HuH-7 (cell line): ENCODE data around the gene LYPD6B.
A peak's percentile ranks its signal among the peaks of the same experiment; 100 is the strongest.

Experiments used
- DNase-seq: peaks from one replicate; pipeline ENCODE4 v3.0.0; 2011; ENCODE audit warnings: low spot score

The LYPD6B gene

GRCh38 chr2:149041482-149041881 is 3.0 kb downstream of the LYPD6B start:
- no peak for DNase-seq

GRCh38 chr2:149042881-149043280 is 4.4 kb downstream of the LYPD6B start:
- no peak for DNase-seq

GRCh38 chr2:149044500-149044899 is 6.0 kb downstream of the LYPD6B start:
- DNase-seq = no peak

- no peak for DNase-seq
Measured at GRCh38 chr2:149047118-149047517, 8.6 kb downstream of the LYPD6B start.

- no peak for DNase-seq
Measured at GRCh38 chr2:149049142-149049541, 10.6 kb downstream of the LYPD6B start.

DNA sequence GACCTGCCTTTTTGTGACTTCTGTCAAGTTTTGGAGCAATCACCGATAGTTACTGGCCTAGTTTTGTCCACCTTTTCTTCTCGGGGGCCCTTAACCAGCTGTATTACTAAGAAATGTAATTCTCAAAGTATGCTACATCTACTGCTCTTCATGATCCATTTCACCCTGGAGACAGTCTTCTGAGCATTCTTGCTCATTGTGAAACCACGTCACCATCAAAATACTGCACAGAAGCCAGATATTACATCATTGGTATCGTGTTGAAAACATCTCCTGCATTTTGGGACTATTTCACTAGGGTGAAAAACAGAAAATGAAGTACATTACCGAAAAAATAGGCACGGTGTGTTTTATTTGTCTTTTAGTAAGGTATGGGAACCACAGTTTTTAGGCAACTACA is 11.7 kb downstream of the LYPD6B start:
- no peak for DNase-seq

DNA sequence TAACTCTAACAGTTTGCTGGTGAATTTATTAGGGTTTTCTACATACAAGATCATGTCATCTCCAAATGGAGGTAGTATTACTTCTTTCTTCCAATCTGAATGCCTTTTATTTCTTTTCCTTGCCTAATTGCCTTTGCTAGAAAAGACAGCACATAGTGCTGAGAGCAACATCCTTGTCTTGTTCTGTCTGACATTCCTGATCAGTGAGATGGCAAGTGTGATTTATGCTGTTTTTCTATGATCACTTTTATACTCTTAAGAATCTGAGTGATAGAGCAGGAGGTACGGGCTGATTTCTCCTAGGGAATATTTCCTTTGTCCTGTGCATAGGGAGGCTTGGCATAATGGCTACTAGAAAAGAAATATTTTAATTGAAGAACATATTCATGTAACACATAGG is 17.3 kb downstream of the LYPD6B start:
- DNase-seq = no peak

GRCh38 chr2:149056541-149057255 is 18.2 kb downstream of the LYPD6B start:
- no peak for DNase-seq

- no peak for DNase-seq
Measured at GRCh38 chr2:149057401-149057800, 18.9 kb downstream of the LYPD6B start.

GRCh38 chr2:149058936-149059335 is 20.4 kb downstream of the LYPD6B start:
- DNase-seq = no peak

DNA sequence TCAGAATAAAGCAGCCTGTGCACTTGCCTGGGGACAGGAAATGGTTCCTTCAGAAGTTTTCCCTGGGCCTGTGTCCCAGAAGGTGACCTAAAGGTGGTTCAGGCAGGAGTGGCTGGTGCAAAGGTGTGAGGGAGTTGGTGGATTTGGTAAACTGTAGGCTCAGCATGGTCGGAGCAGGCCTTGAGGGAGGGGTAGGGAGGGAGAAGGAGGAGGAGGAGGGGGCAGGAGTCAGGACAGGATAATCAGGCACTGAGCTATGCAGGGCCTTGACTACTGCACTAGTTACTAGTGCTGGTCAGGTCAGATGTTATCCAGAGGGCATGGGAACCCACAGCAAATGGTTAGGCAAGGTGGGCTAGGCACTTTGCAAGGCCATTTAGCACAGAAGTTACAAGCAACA is 21.3 kb downstream of the LYPD6B start:
- DNase-seq = no peak

- DNase-seq = no peak
Measured at GRCh38 chr2:149061133-149061745, 22.7 kb downstream of the LYPD6B start.

- no peak for DNase-seq
Measured at GRCh38 chr2:149062531-149062930, 24.0 kb downstream of the LYPD6B start.

- DNase-seq = no peak
Measured at GRCh38 chr2:149063177-149063576, 24.7 kb downstream of the LYPD6B start.

GRCh38 chr2:149064365-149064841 is 25.9 kb downstream of the LYPD6B start:
- no peak for DNase-seq

- DNase-seq = no peak
Measured at GRCh38 chr2:149064856-149065630, 26.5 kb downstream of the LYPD6B start.

- DNase-seq = no peak
Measured at GRCh38 chr2:149068225-149068995, 29.9 kb downstream of the LYPD6B start.

DNA sequence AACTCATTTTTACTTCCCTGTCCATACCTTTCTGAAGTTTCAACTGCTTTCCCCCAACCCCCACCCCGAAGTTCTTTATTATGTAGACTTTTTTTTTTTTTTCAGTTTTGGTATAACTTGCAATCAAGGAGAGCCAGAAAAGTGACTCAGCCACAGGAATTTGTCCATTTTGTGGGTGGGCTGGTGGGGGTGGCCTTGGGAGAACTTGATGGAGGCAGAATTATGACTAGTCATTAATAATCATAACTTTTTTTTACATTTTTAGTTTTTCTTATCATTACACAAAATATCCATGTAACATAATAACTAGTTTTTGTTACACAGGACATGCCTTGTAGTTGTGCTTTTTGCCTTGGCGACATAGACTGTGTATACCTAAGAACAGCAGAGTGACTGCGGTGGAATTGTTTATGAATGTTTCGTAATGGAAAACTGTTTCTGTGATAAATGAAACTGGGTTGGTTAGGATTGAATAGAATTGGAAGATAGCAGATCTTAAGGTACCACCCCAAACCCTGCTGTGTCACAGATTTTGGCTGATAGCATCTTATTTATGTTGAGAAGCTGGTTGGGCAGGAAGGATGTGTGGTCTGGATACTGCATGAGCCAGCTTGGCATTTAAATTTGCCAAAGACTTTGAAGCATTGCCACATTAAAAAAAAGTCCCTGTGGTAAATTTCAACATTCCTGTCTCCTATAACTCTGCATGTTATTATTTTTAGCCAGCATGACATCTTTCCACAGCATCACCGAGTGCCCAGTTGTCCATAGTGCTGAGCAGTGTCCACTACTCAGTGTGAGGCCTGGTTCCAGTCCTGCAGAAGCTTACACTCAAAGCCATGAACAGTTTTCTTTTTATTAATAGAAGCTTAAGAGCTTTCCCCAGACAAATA is 30.7 kb downstream of the LYPD6B start:
- no peak for DNase-seq

DNA sequence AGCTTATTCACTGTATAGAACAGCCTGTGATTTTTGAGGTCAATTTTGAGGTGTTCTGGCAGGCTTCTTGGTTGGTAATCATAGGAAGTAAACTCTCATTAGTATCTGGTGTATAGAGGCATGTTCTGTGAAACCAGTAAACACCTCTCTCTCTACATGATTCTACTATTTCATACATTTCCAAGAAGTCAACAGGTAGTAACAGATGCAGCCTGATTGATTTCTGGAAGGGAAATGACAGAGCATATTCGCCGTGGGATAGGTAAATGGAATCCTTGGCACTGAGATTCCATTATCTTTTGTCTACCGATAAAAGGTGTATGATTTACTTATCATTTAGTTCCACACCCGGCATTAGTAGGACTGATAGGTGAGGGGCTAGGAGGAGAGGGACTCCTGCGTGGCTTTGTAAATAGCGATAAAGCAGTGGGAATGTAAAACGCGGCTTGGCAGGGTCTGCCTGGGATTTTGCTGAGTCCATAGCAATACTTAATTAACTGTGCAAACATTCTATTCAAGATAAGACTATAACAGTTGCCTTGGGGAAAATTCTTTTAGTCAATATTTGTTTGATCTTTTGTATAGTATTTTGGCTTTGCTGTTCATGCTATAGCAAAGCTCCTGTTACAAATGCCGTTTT is 32.3 kb downstream of the LYPD6B start:
- DNase-seq = peak; percentile 20

- no peak for DNase-seq
Measured at GRCh38 chr2:149075105-149075504, 36.6 kb downstream of the LYPD6B start.

GRCh38 chr2:149075853-149076252 is 37.4 kb downstream of the LYPD6B start:
- no peak for DNase-seq
